Measurements from ENCODE around the gene MED27.
A peak's percentile ranks its signal among the peaks of the same experiment; 100 is the strongest.

Gene MED27

DNA sequence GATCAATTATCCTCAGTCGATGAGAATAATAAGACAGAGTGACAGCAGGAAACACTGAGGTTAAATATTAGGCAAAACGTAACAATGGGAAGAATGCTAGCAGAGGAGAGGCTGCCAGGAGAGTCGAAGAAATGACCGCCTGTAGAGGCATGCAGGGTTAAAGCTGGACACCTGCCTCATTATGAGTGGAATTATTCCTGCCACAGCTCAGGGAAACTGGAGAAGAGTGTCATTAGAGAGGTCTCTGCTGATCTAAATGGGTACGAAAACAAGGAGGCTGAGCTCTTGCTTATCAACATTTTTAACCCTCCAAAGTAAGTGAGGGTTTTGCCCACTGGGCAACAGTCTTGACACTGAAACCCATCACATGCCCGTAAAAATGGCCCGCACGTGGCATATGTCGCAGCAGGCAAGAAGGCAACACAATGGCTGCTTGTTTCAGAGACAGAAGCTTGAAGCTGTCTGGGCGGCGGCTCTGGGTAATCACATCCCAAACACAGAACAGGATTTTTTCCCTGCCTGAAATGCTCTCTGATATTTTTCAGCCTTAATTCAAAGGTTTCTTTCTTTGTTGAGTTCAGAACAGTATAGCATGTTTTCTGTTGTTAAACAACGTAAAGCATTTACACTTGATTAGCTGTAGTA lies 118.7 kb downstream of the MED27 start:
- DNase-seq (ENCODE audit: low read depth) = no peak
- TF ChIP-seq, protein P1, sequence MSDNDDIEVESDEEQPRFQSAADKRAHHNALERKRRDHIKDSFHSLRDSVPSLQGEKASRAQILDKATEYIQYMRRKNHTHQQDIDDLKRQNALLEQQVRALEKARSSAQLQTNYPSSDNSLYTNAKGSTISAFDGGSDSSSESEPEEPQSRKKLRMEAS (IDR thresholded peaks at IDR 0.05; ENCODE audit: low read depth, low read length) = no peak
- TF ChIP-seq, protein P2, sequence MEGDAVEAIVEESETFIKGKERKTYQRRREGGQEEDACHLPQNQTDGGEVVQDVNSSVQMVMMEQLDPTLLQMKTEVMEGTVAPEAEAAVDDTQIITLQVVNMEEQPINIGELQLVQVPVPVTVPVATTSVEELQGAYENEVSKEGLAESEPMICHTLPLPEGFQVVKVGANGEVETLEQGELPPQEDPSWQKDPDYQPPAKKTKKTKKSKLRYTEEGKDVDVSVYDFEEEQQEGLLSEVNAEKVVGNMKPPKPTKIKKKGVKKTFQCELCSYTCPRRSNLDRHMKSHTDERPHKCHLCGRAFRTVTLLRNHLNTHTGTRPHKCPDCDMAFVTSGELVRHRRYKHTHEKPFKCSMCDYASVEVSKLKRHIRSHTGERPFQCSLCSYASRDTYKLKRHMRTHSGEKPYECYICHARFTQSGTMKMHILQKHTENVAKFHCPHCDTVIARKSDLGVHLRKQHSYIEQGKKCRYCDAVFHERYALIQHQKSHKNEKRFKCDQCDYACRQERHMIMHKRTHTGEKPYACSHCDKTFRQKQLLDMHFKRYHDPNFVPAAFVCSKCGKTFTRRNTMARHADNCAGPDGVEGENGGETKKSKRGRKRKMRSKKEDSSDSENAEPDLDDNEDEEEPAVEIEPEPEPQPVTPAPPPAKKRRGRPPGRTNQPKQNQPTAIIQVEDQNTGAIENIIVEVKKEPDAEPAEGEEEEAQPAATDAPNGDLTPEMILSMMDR (IDR thresholded peaks at IDR 0.05; ENCODE audit: low read depth, low read length) = no peak
- TF ChIP-seq MYC (IDR thresholded peaks at IDR 0.05; ENCODE audit: low read depth, low read length) = no peak
- TF ChIP-seq POLR2A (IDR thresholded peaks at IDR 0.05; ENCODE audit: extremely low read depth, insufficient read length) = no peak
- no peak overlapping the region for H3K4me3 ChIP-seq (ENCODE audit: low read depth, low read length)

DNA sequence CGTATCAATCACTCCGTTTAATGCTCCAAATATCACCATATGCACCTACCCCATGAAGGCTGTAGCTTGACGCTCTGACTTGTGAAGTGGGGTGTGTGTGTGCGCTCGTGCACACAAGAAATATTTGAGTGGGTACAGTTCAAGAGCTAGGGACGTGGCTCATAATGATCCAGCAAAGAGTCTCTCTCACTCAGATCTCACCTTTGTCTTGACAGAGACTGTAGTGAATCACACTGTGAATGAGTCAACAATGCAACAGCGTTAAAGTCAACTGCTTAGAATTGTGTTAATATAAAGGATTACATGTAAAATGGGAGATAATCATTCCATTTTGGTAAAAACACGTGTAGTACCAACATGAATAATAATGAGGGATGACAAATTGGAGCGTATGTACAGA lies 119.4 kb downstream of the MED27 start:
- TF ChIP-seq POLR2A (IDR thresholded peaks at IDR 0.05; ENCODE audit: extremely low read depth, insufficient read length) = no peak
- TF ChIP-seq, protein P2 (IDR thresholded peaks at IDR 0.05; ENCODE audit: low read depth, low read length) = no peak
- no peak for TF ChIP-seq MYC (IDR thresholded peaks at IDR 0.05; ENCODE audit: low read depth, low read length)
- TF ChIP-seq, protein P1 (IDR thresholded peaks at IDR 0.05; ENCODE audit: low read depth, low read length) = no peak
- no peak overlapping the region for H3K4me3 ChIP-seq (ENCODE audit: low read depth, low read length)
- DNase-seq (ENCODE audit: low read depth) = no peak

DNA sequence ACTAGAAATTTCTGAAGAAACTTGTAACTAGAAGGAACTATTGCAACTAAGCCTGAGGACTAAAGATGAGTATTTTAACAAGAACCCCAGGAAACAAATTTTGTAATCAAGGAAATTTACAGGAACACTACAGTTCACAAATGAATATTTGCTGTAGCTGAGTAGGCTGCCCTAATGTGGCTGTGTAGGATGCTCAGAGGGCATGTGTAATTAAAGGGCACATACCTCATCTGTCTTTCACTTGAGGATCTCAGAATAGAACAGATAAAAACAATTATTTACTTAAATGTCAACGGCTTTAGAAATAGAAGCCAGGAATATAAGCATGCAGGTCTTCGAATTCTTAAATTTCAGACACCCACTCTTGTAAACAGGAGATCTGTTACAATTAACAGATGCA lies 119.8 kb downstream of the MED27 start:
- no peak overlapping the region for H3K4me3 ChIP-seq (ENCODE audit: low read depth, low read length)
- no peak for TF ChIP-seq POLR2A (IDR thresholded peaks at IDR 0.05; ENCODE audit: extremely low read depth, insufficient read length)
- TF ChIP-seq, protein P1 (IDR thresholded peaks at IDR 0.05; ENCODE audit: low read depth, low read length) = no peak
- TF ChIP-seq MYC (IDR thresholded peaks at IDR 0.05; ENCODE audit: low read depth, low read length) = no peak
- TF ChIP-seq, protein P2 (IDR thresholded peaks at IDR 0.05; ENCODE audit: low read depth, low read length) = no peak
- DNase-seq (ENCODE audit: low read depth) = no peak

DNA sequence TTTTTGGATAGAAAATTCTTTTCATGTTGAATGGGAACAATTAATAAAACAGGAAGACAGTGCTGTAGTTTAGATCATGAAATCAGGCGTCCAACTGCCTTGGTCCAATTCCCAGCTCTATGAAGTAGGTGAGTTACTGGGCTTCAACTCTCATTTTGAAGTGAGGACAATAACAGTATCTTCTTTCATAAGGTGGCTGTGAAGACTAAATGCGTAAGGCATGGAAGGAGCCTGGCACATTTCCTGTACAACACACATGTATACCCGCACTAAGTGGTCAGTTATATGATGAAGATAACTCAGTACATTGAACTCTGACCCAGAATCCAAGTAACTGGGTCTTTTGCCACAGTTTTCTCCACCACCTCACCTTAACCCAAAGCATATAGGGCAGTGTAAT lies 120.6 kb downstream of the MED27 start:
- no peak for DNase-seq (ENCODE audit: low read depth)
- TF ChIP-seq, protein P2 (IDR thresholded peaks at IDR 0.05; ENCODE audit: low read depth, low read length) = no peak
- TF ChIP-seq POLR2A (IDR thresholded peaks at IDR 0.05; ENCODE audit: extremely low read depth, insufficient read length) (no peak), MYC (IDR thresholded peaks at IDR 0.05; ENCODE audit: low read depth, low read length) (no peak)
- TF ChIP-seq, protein P1 (IDR thresholded peaks at IDR 0.05; ENCODE audit: low read depth, low read length) = no peak
- no peak overlapping the region for H3K4me3 ChIP-seq (ENCODE audit: low read depth, low read length)

DNA sequence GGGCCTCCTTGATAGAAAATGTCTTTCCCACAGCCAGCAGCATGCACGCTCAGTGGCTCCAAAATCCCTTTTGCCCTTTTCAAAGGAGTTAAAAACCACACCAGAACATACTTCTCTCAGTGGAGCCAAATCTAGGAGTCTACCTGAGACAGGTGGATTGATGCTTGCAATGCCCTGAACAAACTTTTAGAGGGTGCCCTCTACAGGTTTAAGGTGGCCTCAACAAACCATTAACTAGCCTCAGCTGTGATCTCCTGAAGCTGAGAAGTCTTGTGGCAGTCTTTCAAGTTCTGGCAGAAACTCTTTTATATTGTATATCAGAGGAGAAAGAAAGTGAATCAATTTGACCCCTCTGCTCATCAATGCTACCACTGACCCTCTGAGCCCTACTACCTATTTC lies 125.4 kb downstream of the MED27 start:
- no peak for TF ChIP-seq MYC (IDR thresholded peaks at IDR 0.05; ENCODE audit: low read depth, low read length)
- TF ChIP-seq, protein P2 (IDR thresholded peaks at IDR 0.05; ENCODE audit: low read depth, low read length) = peak; percentile 18
- H3K4me3 ChIP-seq (ENCODE audit: low read depth, low read length) = no peak overlapping the region
- no peak for DNase-seq (ENCODE audit: low read depth)

DNA sequence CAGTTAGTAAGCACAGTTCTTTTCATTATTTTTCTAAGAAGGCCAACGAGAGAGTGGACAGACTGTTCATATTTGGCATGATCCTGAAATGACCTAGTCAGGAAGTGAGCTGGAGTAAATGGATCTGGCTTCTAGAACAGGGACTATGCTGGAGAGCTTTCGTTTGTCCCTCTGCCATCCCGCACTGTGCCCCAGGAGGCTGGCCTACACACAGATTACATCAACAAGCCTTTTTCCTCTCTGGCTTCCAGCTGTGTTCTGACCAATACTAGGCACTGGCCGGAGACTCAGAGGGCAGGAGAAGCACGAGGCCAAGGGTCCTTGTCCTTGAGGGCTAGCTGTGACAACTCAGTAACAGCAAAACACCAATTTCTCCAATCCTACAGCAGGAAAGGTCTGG lies 127.8 kb downstream of the MED27 start:
- DNase-seq (ENCODE audit: low read depth) = no peak
- no peak for TF ChIP-seq MYC (IDR thresholded peaks at IDR 0.05; ENCODE audit: low read depth, low read length)
- TF ChIP-seq, protein P1 (IDR thresholded peaks at IDR 0.05; ENCODE audit: low read depth, low read length) = no peak
- no peak for TF ChIP-seq POLR2A (IDR thresholded peaks at IDR 0.05; ENCODE audit: extremely low read depth, insufficient read length)
- TF ChIP-seq, protein P2 (IDR thresholded peaks at IDR 0.05; ENCODE audit: low read depth, low read length) = no peak
- no peak overlapping the region for H3K4me3 ChIP-seq (ENCODE audit: low read depth, low read length)
